NCI-H1694 (cell line): Measurements from ENCODE around the gene ERICH6.
A peak's percentile ranks its signal among the peaks of the same experiment; 100 is the strongest.

Source experiments
- DNase-seq: peaks from one replicate; lab custom pipeline; 2025; lab: John Stamatoyannopoulos, UW

The ERICH6 gene

GRCh38 chr3:150736903-150737832 is 33.4 kb upstream of the ERICH6 start:
- no peak for DNase-seq

- DNase-seq, result no peak
Measured at GRCh38 chr3:150736316-150736719, 32.6 kb upstream of the ERICH6 start.

- no peak for DNase-seq
Measured at GRCh38 chr3:150734795-150735119, 31.0 kb upstream of the ERICH6 start.

GRCh38 chr3:150733936-150734794 is 30.4 kb upstream of the ERICH6 start:
- no peak for DNase-seq

- no peak for DNase-seq
Measured at GRCh38 chr3:150733373-150733935, 29.7 kb upstream of the ERICH6 start.

- no peak for DNase-seq
Measured at GRCh38 chr3:150729682-150730360, 26.1 kb upstream of the ERICH6 start.

- no peak for DNase-seq
Measured at GRCh38 chr3:150727653-150728502, 24.2 kb upstream of the ERICH6 start.

- no peak for DNase-seq
Measured at GRCh38 chr3:150725548-150725947, 21.8 kb upstream of the ERICH6 start.

- DNase-seq, result no peak
Measured at GRCh38 chr3:150723946-150724345, 20.2 kb upstream of the ERICH6 start.

GRCh38 chr3:150722267-150722666 is 18.5 kb upstream of the ERICH6 start:
- no peak for DNase-seq

- peak; percentile 67 for DNase-seq
Measured at GRCh38 chr3:150721285-150722130, 17.8 kb upstream of the ERICH6 start.

- DNase-seq, result no peak
Measured at GRCh38 chr3:150720444-150720843, 16.7 kb upstream of the ERICH6 start.

GRCh38 chr3:150710097-150710496 is 6.4 kb upstream of the ERICH6 start:
- no peak for DNase-seq

GRCh38 chr3:150703299-150703755 is 393 bp downstream of the ERICH6 start:
- no peak for DNase-seq

GRCh38 chr3:150699068-150699639 is 4.6 kb downstream of the ERICH6 start:
- DNase-seq, result no peak

GRCh38 chr3:150697646-150698045 is 6.1 kb downstream of the ERICH6 start:
- DNase-seq, result no peak

- no peak for DNase-seq
Measured at GRCh38 chr3:150691414-150692040, 12.2 kb downstream of the ERICH6 start.

- no peak for DNase-seq
Measured at GRCh38 chr3:150687613-150688012, 16.1 kb downstream of the ERICH6 start.

- DNase-seq, result no peak
Measured at GRCh38 chr3:150682824-150683223, 20.9 kb downstream of the ERICH6 start.
